Measurements from ENCODE around the gene ITPKB. TPM values are rescaled to one million over a fixed set of nuclear protein-coding genes. Genes with fewer than 3 reads are reported as not detected.
"Not testable (repeated sequence)": the region's sequence is repeated elsewhere in the genome, so short reads cannot be mapped to it uniquely, and the experiment has no call there.

The ITPKB gene
- 24.8 TPM for total RNA-seq
- long read RNA-seq, full-length matches to known transcripts, result 10 of 20 reads
- long read RNA-seq, partial matches to known transcripts, result 2 of 20 reads
- long read RNA-seq, other reads (novel, unspliced or antisense), result 8 of 20 reads

- intact Hi-C loops (cut with DNase I), result loop anchor here (2.0 to 5.0 kb wide), 3 partner anchors 77 to 107 kb away; no protein-coding TSS in a partner anchor
- DNase-seq (ENCODE audit: missing footprints) (peak; percentile 67), ATAC-seq (peak; percentile 56)
Measured at GRCh38 chr1:226738995-226739695, at the start of gene ITPKB. ITPKB (minus strand) TSS chr1:226739282; CDS start chr1:226737458, 1,824 bp downstream.

- DNase-seq (ENCODE audit: missing footprints) (no peak), ATAC-seq (no peak)
- intact Hi-C loops (cut with DNase I), result no loop called here
Measured at GRCh38 chr1:226787638-226788037, 48.6 kb upstream of the ITPKB start.

GRCh38 chr1:226787071-226787470, 48.0 kb upstream of the ITPKB start:
- intact Hi-C loops (cut with DNase I), result no loop called here
- DNase-seq (ENCODE audit: missing footprints), result no peak
- no peak for ATAC-seq

GRCh38 chr1:226786550-226786949, 47.5 kb upstream of the ITPKB start:
- intact Hi-C loops (cut with DNase I), result no loop called here

GRCh38 chr1:226785805-226786204, 46.7 kb upstream of the ITPKB start:
- intact Hi-C loops (cut with DNase I), result no loop called here
- ATAC-seq, result peak; percentile 69

More at GRCh38 chr1:226786550-226786949, 47.5 kb upstream of the ITPKB start:
- ATAC-seq, result no peak
- no peak for DNase-seq (ENCODE audit: missing footprints)

GRCh38 chr1:226784081-226785049, 45.3 kb upstream of the ITPKB start:
- intact Hi-C loops (cut with DNase I), result loop anchor here (5.0 kb wide), 1 partner anchor 42 kb away; no protein-coding TSS in a partner anchor
- no peak for DNase-seq (ENCODE audit: missing footprints)
- no peak for ATAC-seq

More at GRCh38 chr1:226785805-226786204, 46.7 kb upstream of the ITPKB start:
- no peak for DNase-seq (ENCODE audit: missing footprints)

- no peak for DNase-seq (ENCODE audit: missing footprints)
- ATAC-seq, result no peak
- intact Hi-C loops (cut with DNase I), result loop anchor here (5.0 kb wide), 1 partner anchor 41 kb away; no protein-coding TSS in a partner anchor
Measured at GRCh38 chr1:226782845-226783601, 43.9 kb upstream of the ITPKB start.

GRCh38 chr1:226781937-226782609, 43.0 kb upstream of the ITPKB start:
- intact Hi-C loops (cut with DNase I), result loop anchor here (5.0 kb wide), 1 partner anchor 40 kb away; no protein-coding TSS in a partner anchor
- ATAC-seq (no peak), DNase-seq (ENCODE audit: missing footprints) (no peak)

- intact Hi-C loops (cut with DNase I), result no loop called here
- ATAC-seq (no peak), DNase-seq (ENCODE audit: missing footprints) (no peak)
Measured at GRCh38 chr1:226779561-226779960, 40.5 kb upstream of the ITPKB start.

GRCh38 chr1:226778657-226779058, 39.6 kb upstream of the ITPKB start:
- intact Hi-C loops (cut with DNase I), result no loop called here
- DNase-seq (ENCODE audit: missing footprints), result no peak
- ATAC-seq, result peak; percentile 69

- ATAC-seq (no peak), DNase-seq (ENCODE audit: missing footprints) (no peak)
- intact Hi-C loops (cut with DNase I), result no loop called here
Measured at GRCh38 chr1:226776975-226777374, 37.9 kb upstream of the ITPKB start.

- ATAC-seq (no peak), DNase-seq (ENCODE audit: missing footprints) (no peak)
- intact Hi-C loops (cut with DNase I), result no loop called here
Measured at GRCh38 chr1:226776066-226776465, 37.0 kb upstream of the ITPKB start.

GRCh38 chr1:226772446-226773139, 33.5 kb upstream of the ITPKB start:
- ATAC-seq (no peak), DNase-seq (ENCODE audit: missing footprints) (no peak)
- intact Hi-C loops (cut with DNase I), result no loop called here

- DNase-seq (ENCODE audit: missing footprints); ATAC-seq; intact Hi-C loops (cut with DNase I): not testable (repeated sequence)
Measured at GRCh38 chr1:226767170-226767569, 28.1 kb upstream of the ITPKB start.

GRCh38 chr1:226766565-226766964, 27.5 kb upstream of the ITPKB start:
- no peak for ATAC-seq
- intact Hi-C loops (cut with DNase I), result no loop called here
- no peak for DNase-seq (ENCODE audit: missing footprints)

- intact Hi-C loops (cut with DNase I), result no loop called here
- DNase-seq (ENCODE audit: missing footprints) (no peak), ATAC-seq (no peak)
Measured at GRCh38 chr1:226764533-226764932, 25.5 kb upstream of the ITPKB start.

- intact Hi-C loops (cut with DNase I), result no loop called here
- ATAC-seq, result no peak
- no peak for DNase-seq (ENCODE audit: missing footprints)
Measured at GRCh38 chr1:226763905-226764264, 24.8 kb upstream of the ITPKB start.
